GM12864 (cell line): ENCODE results near the gene PLXNB1.
"Not testable (repeated sequence)": the region's sequence is repeated elsewhere in the genome, so short reads cannot be mapped to it uniquely, and the experiment has no call there.

ENCODE experiments used
- DNase-seq: peaks from one replicate; pipeline ENCODE4 v3.0.0-alpha.2; 2011; ENCODE audit warnings: low read depth
- H3K4me3 ChIP-seq: 2 replicates; pipeline ENCODE4 v1.5.1; 2011; ENCODE audit warnings: mild to moderate bottlenecking, low read depth, low read length, control low read depth
- CTCF ChIP-seq: IDR thresholded peaks from 2 replicates; pipeline ENCODE4 v1.5.1; 2011; ENCODE audit warnings: low read depth, mild to moderate bottlenecking, moderate library complexity, low read length, control low read depth, inconsistent platforms; ENCODE audit errors: missing control alignments

The PLXNB1 gene

GRCh38 chr3:48464713-48465221 is 34.9 kb upstream of the PLXNB1 start:
- DNase-seq = no peak
- H3K4me3 ChIP-seq = no peak overlapping the region
- no peak for TF ChIP-seq CTCF

GRCh38 chr3:48463703-48464102 is 33.8 kb upstream of the PLXNB1 start:
- no peak for DNase-seq
- TF ChIP-seq CTCF = no peak

GRCh38 chr3:48461767-48462166 is 31.9 kb upstream of the PLXNB1 start:
- not testable (repeated sequence) for DNase-seq, H3K4me3 ChIP-seq

More at GRCh38 chr3:48463703-48464102, 33.8 kb upstream of the PLXNB1 start:
- no peak overlapping the region for H3K4me3 ChIP-seq

- H3K4me3 ChIP-seq = no peak overlapping the region
- DNase-seq = no peak
- TF ChIP-seq CTCF = no peak
Measured at GRCh38 chr3:48460517-48460902, 30.6 kb upstream of the PLXNB1 start.

- no peak for DNase-seq
- no peak overlapping the region for H3K4me3 ChIP-seq
- TF ChIP-seq CTCF = no peak
Measured at GRCh38 chr3:48459773-48460516, 30.1 kb upstream of the PLXNB1 start.

GRCh38 chr3:48459331-48459730 is 29.4 kb upstream of the PLXNB1 start:
- TF ChIP-seq CTCF = no peak
- no peak for DNase-seq
- H3K4me3 ChIP-seq = no peak overlapping the region

GRCh38 chr3:48456456-48456855 is 26.6 kb upstream of the PLXNB1 start:
- no peak for TF ChIP-seq CTCF
- DNase-seq = no peak

More at GRCh38 chr3:48456456-48456855, 26.6 kb upstream of the PLXNB1 start:
- no peak overlapping the region for H3K4me3 ChIP-seq
